GM19193 (cell line): Measurements from ENCODE around the gene NTN3.

Source experiments
- POLR2A ChIP-seq: IDR thresholded peaks from 4 replicates; pipeline ENCODE4 v1.6.1; 2011; ENCODE audit not compliant: insufficient read depth, insufficient read length; ENCODE audit errors: extremely low read depth

Gene NTN3

GRCh38 chr16:2490190-2491105 lies 19.4 kb downstream of the NTN3 start:
- no peak for TF ChIP-seq POLR2A

DNA sequence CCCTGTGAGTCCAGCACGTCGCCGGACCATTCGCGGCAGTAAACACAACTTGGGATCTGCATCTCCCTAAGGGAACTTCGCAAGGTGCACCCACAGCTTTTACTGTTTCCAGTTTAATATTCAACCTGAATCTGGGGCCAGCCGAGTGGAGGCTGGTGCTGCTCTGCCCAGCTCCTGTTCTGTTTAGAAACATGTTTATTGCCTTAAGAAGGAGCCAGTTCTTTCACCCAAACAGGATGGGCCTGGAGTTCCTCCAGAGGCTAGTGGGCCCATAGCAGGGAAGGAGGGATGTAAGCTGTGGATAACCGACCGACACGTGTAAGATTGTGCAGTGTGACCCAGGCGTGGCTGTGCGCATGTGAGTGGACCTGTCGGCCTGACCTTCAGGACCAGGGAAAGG lies 21.2 kb downstream of the NTN3 start:
- no peak for TF ChIP-seq POLR2A

DNA sequence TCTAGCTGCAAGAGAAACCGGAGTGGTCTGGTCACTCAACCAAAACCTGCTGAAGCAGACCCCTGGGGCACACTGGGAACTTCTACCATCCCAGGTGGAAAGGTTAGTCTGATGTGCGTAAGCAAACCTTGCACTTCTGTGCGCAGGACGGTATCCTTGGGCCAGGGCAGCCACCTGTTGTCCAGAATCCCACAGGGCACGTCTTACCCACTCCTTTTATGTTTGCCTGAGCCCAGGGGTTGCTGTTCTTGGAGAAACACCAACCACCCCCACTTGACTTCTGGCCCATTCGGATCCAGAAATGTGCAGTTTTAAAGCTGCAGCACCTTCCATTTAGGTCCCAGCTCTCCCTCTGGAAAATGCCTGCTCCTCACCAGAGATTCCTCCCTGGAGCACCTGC lies 22.5 kb downstream of the NTN3 start:
- no peak for TF ChIP-seq POLR2A

- TF ChIP-seq POLR2A, result no peak
Measured at GRCh38 chr16:2494616-2495015, 23.5 kb downstream of the NTN3 start.

DNA sequence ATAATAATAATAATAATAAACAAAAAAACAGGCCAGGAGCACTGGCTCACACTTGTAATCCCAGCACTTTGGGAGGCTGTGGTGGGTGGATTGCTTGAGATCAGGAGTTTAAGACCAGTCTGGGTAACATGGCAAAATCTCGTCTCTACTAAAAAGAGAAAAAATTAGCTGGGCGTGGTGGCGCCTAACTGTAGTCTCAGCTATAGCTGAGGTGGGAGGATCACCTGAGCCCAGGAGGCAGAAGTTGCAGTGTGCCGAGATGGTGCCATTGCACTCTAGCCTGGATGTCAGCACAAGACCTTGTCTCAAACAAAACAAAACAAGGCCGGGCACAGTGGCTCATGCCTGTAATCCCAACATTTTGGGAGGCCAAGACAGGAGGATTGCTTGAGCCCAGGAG lies 23.9 kb downstream of the NTN3 start:
- no peak for TF ChIP-seq POLR2A

- TF ChIP-seq POLR2A, result no peak
Measured at GRCh38 chr16:2496223-2497115, 25.4 kb downstream of the NTN3 start.

DNA sequence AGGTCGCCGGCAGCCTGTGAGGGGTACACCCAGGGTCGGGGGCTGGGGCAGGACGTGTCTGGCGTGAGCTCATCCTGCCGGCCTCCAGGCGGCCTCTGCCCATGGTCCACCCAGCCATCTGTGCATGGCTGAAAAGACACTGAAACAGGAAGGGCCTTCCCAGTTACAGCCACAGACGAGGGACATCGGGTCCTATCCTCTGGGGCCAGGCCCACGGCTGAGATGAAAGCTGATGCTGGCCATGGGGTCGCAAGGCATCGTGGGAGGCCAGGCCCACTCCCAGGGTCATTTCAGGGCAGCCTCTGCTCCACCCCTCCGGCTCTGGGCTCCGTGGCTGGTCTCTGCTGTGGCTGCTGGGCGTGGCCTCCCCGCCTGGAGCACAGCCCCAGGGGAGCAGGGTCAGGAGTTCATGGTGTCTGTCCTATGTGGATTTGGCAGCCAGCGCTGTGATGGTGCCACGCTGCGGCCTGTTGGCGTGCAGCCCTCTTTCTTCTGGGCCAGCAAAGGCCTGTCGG lies 26.1 kb downstream of the NTN3 start:
- no peak for TF ChIP-seq POLR2A

- no peak for TF ChIP-seq POLR2A
Measured at GRCh38 chr16:2497695-2498484, 26.8 kb downstream of the NTN3 start.

- no peak for TF ChIP-seq POLR2A
Measured at GRCh38 chr16:2498531-2499253, 27.6 kb downstream of the NTN3 start.

DNA sequence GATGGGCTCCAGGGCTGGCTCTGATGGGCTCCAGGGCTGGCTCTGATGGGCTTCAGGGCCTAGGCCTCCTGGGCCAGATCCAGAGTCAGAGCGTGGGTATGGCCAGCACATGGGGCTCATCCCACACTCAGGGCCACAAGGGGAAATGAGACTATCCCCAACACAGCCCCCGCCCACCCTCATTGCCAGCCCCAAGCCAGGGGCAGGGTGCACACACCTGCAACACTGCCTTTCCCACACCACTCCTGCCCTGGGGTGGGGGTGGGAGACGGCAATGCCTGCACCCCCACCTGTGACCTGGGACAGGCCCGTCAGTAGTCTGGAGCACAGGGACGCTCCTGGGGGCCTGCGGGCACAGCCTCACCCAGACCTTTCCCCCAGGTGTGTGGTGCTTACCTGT lies 28.4 kb downstream of the NTN3 start:
- TF ChIP-seq POLR2A, result no peak

- TF ChIP-seq POLR2A, result no peak
Measured at GRCh38 chr16:2499890-2500429, 28.9 kb downstream of the NTN3 start.

- no peak for TF ChIP-seq POLR2A
Measured at GRCh38 chr16:2500430-2500917, 29.4 kb downstream of the NTN3 start.

DNA sequence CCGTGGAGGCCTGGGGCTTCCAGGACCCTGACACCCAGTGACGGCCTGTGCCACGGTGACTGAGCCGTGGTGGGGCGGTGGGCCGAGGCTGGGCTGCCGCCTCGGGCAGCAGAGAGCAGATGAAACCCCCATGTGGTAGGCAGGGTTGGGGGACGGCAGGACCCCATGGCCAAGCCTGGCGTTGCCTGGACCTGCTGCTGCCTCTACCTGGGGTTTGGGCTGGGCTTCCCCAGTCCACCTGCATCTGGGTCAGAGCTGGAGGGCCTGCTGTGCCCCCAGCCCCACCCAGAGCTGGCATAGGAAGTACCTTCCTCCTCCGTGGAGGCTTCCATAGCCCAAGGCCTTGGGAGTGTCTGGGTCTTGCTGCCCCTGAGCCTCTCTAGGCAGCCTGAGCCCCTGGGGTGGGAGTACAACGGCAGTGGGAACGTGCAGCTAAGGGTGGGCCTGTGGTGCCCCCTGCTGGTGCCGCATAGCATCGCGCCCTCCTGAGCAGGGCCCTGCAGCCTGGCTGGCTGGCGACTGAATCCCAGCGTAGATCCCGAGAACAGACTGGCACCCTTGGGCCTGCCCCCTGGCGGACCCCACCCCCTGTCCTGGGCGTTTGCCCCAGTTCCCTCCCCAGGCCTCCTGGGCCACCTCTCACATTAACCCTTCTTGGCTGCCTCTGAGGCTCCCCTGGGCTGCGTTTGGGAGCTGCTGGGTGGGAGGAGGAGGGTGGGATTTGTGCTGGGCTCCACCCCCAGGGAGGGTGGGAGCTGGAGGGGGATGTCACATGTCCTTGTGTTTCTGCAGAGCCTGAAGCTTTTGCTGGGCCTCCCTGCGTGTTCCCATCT lies 30.0 kb downstream of the NTN3 start:
- no peak for TF ChIP-seq POLR2A
